Measurements from ENCODE around the gene P2RX5.
A peak's percentile ranks its signal among the peaks of the same experiment; 100 is the strongest.

P2RX5 gene

DNA sequence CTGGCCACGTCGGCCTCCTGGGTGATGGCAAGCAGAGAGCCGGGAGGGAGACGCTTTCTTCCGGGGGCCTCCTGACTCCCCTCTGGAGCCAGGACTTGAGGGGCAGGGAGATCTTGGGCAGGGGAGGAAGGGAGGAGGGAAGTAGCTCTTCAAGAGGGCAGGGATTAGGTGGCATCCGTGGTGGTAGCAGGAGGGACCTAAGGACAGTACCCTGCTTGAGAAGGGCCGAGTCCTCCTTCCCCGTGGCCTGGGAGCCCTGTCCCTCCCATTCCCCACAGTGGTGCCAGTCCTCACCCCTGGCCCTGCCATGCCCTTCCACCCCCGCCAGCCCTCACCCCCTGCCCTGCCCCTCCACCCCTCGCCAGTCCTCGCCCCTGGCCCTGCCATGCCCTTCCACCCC is 40.2 kb downstream of the P2RX5 start:
- no peak for DNase-seq

DNA sequence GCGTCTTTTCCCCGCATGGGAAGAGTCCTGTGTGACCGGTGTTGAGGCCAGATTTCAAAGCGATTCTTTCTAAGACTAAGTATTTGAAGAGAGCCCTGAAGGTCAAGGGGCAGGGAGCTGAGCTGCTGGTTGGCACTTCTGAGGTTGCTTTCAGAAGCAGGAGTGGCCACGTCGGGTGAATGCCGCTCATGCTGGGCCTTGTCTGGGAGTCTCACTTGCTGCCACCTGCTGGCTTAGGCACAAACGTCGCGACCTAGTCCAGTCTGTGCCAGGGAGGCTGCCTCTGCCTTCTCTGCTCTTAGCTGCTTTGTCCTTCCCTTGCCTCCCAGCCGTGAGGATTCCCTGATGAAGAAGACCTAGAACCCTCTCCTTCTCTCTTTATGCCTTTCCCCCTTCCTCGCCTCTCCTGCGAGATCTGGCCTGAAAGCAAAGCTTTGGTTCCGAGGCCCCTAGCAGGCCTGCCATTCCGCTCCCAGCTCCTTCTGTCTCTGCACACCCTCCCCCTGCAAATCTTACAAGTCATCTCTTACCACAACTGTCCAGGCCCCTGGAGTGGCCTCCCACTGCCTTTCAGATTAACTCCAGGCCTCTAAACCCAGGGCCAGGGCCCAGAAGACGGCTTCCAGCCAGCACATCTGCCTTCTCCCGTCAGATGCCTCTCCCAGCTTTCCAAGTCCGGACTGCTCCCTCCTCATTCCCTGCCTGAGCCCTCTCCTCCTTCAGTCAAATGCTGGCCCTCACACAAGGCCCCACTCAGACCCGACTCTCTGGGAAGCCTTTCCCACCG is 48.0 kb downstream of the P2RX5 start:
- DNase-seq, result no peak

DNA sequence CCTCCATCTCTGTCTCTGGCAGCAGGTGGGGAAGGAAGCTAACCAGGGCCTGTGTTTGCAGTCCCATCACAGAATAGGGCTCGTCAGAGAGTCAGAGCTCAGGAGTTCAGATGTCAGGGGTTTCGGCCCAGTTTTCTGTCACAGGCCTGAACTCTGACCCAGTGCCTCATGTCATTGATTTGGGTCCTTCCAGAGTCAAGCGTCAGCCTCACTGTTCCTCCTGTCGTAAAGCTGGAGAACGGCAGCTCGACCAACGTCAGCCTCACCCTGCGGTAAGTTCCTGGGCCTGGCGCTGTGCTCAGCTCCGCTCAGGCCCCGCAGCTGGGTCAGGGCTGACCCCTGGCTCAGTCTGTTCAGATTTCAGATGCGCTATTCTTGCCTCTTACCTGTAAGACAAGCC is 48.7 kb downstream of the P2RX5 start:
- no peak for DNase-seq

DNA sequence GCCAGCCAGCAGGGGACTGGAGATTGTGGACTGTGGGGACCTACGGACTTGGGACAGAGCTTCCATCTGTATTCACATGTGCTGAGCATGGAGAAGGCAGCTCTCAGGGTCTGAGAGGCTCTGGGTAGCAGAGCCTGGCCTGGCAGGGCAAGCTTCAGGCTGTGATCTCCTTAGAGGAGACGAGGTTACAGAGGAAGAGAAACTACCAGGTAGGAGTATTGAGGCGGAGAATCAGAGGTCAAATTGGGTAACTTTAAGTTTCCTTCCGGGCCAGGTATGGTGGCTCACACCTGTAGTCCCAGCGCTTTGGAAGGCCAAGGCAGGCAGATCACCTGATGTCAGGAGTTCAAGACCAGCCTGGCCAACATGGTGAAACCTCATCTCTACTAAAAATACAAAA is 50.6 kb downstream of the P2RX5 start:
- DNase-seq, result no peak

DNA sequence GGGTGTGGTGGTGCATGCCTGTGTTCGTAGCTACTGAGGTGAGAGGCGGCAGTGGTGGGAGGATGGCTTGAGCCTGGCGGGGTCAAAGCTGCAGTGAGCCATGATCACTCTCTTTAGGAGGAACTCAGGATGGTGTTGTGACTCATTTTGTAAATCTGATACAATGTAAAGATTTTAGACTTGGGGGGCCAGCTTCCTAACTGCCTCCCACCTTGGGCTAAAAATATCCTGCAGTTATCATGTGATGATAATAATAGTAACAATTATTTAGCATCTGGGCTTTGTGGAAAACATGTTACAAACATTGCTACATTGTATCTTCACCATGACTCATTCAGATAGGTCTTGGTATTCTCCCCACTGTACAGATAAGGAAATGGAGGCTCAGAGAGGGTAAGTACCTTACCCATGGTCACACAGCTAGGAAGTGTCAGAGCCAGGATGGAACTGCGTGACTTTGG is 52.0 kb downstream of the P2RX5 start:
- DNase-seq, result no peak

DNA sequence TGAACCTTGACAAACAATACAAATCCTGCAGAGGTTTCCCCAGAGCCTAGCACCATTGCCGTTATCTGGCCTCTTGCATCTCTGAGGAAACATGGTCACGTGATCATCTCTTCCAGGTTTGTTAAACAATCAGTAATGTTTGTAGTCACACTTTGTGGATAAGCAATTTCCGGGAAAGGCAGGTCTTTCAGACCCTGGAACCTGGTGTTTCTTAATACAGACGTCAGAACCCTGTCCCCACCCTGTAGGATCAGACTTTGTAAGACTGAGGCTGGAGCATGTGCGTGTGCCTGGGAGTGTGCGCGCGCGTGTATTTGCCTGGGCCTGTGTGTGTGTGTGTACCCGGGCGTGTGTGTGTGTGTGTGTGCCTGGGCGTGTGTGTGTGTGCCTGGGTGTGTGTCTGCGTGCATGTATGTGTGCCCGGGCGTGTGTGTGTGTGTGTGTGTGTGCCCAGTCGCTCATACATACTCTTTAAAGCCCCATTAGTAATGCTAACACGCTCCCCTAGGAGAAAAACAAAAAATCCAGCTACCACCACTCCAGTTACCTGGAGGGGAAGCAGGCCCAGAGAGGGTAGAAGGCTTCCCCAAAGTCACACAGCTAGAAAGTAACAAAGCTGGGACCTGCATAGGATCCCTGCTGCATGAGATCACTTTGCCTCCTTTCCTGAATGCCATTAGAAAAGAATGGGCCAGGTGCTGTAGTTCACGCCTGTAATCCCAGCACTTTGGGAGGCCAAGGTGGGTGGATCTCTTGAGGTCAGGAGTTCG is 54.1 kb downstream of the P2RX5 start:
- DNase-seq, result no peak

DNA sequence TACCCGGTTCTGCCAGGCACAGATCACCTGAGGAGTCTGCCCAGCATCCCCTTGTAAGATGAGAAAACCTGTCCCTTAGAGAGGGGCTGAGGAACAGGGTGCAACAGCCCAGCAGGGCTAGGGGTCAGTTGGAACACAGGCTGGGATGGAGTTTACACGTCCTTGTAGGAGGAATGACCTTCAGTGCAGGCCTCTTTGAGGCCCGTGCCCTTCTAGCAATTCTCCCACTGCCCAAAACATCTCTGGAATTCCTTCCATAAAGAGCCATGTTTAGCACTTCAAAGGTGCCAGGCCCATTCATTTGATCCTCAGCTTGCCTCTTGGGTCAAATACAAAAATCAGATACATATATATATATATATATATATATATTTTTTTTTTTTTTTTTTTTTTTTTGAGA is 54.9 kb downstream of the P2RX5 start:
- DNase-seq, result no peak

DNA sequence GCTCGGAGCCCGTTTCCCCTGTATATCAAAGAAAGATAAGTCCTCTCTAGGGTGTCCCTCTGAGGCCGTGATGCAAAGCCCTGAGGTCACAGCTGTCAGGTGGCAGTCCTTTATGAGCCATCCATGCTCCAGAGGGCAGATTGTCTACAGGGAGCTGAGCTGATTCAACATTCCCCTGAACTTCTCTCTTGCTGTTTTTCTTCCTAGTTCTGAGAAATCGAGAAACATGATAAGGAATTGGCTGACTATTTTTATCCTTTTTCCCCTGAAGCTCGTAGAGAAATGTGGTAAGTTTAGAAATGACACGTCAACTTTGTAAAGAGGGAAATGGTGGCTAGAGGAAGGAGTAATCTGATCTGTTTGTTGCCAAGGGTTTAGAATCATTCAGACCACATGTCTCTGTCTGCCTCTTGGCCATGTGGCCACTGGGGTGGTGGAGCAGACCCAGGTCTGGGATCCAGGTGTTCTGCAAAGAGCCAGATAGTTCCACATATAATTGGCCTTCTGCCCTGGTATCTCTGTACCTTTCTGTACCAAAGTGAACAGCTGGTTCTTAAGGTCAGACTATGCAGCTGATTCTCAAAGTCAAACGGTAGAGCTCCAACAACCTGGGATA is 55.9 kb downstream of the P2RX5 start:
- peak; percentile 1 for DNase-seq

DNA sequence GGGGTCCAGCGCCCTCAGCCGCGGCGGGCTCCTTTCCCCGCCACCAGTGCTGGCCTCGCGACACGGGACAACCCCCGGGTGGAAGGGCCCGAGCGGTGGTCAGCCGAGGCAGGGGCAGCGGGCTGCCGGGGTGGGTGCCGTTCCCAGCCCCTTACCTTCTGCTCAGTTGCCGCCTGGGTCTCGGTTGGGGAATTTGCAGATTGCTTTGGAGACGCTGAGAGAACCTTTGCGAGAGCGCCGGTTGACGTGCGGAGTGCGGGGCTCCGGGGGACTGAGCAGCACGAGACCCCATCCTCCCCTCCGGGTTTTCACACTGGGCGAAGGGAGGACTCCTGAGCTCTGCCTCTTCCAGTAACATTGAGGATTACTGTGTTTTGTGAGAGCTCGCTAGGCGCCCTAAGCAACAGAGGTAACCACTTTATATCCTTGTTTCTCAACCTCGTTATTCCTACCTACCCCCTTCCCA is 59.0 kb downstream of the P2RX5 start:
- DNase-seq, result no peak

DNA sequence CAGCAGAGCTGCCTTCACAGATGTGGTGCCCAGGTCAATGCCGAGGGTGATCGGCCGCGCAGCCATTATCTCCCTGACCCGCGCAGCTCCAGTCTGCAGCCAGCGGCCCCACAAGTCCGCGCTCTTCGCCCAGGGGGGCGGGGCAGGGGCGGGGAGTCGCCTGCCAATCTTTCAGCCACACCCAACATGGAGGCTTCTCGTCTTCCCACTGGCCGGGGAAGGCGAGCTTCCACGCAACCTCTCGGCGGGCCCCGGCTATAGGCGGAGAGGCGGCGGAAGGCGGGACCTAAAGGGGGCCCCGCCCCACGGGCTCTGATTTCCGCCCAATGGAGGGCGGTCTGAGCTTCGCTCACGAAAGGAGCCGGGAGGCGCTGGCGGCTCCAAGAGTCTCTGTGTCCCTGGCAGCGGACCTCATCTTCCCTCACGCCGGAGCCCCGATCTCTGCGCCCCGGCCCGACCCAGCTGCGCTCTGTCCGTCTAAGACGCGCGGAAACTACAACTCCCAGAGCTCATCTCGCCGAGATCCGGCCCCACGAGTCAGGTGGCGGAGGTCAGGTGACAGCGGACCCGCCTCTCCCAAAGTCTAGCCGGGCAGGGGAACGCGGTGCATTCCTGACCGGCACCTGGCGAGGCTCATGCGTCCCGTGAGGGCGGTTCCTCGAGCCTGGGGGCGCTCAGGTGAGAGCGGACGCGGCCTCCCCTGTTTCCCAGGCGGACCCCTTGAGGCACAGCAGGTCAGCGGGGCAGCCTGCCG is 59.6 kb downstream of the P2RX5 start, which contains the start of the genes CTNS and SHPK:
Gene CTNS (plus strand): TSS at position 607 of the 754 bp plus-strand sequence. CDS start 3,447 bp downstream, outside the sequence.
Gene SHPK (minus strand): TSS at position 97 of the 754 bp plus-strand sequence. CDS start 31 bp downstream, at position 66.
- DNase-seq, result peak; percentile 67

DNA sequence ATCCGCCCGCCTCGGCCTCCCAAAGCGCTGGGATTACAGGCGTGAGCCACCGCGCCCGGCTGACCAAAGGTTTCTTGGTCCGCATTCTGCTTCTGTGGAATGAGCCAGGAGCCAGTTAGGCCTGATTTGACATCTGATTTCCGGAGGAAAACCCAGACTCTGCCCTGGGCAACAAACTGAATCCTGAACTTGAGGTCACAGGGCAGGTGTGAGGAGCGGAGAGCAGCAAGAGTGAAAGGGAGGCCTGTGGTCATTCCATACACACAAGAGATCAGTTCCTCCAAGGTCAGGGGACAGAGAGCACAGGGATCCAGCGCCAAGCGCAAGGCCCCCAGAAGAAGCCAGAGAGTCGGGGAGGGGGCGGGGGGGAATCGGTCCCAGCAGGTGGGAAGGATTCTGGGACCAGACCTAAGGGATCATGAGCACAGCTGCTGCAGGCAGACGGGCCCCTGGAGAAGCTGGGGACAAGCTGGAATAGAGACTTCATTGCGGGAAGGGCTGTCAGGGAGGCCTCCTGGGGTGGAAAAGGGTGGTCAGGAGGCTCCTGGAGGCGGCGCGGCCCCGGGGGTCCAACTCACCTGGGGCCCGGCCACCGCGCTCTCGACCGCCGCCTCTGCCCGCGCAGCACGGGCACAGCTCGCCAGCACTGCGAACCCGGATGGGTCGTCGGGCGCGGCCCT is 60.3 kb downstream of the P2RX5 start:
- no peak for DNase-seq

DNA sequence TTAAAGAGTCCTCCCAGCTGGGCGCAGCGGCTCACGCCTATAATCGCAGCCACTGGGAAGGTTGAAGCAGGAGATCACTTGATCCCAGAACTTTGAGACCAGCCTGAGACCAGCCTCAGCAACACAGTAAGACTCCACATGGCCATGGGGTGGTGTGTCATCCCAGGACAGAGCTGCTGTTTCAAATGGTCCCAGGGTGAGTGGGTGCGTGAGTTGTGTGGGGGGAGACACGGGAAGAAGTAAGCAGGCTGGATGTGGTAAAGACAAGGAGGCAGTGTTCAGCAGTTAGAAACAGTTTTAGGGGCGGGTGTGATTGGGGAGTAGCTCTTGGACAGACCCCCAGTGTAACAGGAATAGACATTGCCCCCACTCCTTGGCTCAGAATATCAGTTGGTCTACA is 63.7 kb downstream of the P2RX5 start:
- DNase-seq, result no peak

DNA sequence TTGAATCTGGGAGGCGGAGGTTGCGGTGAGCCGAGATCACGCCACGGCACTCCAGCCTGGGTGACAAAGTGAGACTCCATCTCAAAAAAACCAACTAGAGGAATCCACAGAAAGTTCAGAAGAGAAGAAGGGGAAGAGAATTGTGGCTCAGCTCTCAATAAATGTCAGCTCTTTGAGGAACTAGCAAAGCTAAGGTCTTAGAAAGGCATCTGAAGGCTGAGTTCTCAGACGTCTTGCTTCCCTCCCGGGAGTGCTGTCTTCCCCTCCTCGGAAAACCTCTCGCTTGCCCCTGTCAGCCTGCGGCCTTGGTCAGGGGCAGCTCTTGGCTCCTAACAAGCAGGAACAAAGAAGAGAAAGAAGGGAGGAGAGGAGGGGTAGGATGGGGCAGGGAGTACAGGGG is 65.2 kb downstream of the P2RX5 start:
- no peak for DNase-seq

DNA sequence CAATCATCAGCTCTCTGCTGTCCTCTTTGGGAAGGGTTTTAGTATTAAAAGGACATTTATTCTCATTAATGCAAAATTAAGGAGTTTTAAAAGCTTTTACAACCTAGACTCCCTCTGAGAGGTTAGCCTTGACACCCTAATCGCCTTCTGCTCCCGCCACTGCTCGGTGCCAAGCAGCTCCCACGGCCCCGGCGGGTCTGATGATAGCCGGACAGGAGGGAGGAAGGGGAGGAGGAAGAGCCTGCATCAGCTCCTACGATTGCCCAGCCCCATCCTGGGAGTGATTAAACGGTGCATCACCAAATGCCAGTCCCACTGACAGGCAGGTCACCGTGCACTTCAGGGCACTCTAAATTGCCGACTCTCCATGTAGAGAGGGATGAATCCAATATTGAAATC is 68.2 kb downstream of the P2RX5 start:
- DNase-seq, result no peak

DNA sequence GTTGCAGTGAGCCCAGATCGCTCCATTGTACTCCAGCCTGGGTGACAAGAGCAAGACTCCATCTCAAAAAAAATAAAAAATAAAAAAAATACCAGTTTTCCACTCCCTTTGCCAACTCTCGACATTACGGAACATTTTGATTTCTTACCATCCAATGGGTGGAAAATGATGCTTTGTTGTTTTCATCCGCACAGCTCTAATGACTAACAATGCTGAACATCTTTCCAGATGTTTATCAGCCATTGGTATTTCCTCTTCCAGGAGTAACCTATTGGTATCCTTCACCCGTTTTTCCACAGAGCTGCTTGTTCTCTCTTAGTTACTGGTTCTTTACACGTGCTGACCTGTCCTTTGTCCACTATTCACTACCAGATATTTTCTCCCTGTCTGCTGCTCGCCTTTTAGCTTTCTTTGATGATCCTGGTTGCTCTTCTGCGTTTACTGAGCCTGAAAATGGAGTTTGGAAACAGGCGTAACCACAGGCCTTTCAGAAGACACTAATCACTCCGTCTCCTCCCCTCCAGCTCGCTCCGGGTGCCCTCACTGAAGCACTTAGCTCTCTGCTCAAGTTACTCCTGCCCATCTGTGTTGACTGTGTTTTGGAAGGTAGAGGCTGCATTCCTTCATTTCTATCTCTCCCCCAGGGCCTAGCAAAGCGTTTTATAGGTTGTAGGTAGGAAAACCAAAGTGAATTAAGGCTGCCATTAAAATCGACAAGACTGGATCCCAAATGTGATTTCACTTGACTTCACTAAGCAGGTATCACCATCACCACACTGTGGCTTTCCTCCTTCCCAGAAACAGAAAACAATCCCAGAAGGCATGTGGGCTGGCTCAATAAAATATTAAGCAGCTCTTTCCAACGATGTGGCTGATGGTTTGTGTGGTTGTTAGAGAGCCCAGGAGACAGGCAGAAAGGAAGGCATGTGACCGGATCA is 68.9 kb downstream of the P2RX5 start:
- DNase-seq, result no peak

All from KG1 (cell line).